Upper lobe of right lung (tissue), 1 donor: ENCODE data around the gene ADIPOR2. TPM values are rescaled to one million over a fixed set of nuclear protein-coding genes. Genes with fewer than 3 reads are reported as not detected.

ENCODE experiments used
- ATAC-seq: fragments of 200-7000 bp; cut with Tn5 transposase; one replicate; pipeline ENCODE4 v1.9.1; 2020; ENCODE audit warnings: mild to moderate bottlenecking, moderate library complexity
- DNase-seq: peaks from one replicate; pipeline ENCODE4 v3.0.0-alpha.2; 2020
- H3K27ac ChIP-seq: fragments of 200-600 bp; one replicate; pipeline ENCODE4 v1.8.0; 2022
- H3K27me3 ChIP-seq: fragments of 200-600 bp; one replicate; pipeline ENCODE4 v1.8.0; 2022; ENCODE audit warnings: mild to moderate bottlenecking
- H3K36me3 ChIP-seq: fragments of 200-600 bp; one replicate; pipeline ENCODE4 v1.8.0; 2022
- H3K4me1 ChIP-seq: fragments of 200-600 bp; one replicate; pipeline ENCODE4 v1.8.0; 2022
- H3K4me3 ChIP-seq: fragments of 200-600 bp; one replicate; pipeline ENCODE4 v1.8.0; 2022; ENCODE audit warnings: mild to moderate bottlenecking
- H3K9me3 ChIP-seq: fragments of 200-600 bp; one replicate; pipeline ENCODE4 v1.8.0; 2022
- CTCF ChIP-seq: fragments of 200-600 bp; IDR thresholded peaks from one replicate; pipeline ENCODE4 v1.8.0; 2022; ENCODE audit warnings: antibody characterized with exemption
- intact Hi-C: fragments of 100-400 bp; cut with DNase I; formaldehyde crosslinking; loops from one replicate; pipeline ENCODE4 v1.11.0; 2022
- total RNA-seq: library from RNA; stranded (reverse); fragmentation: NEBNext Ultra II Directional; extraction: Animal tissue kit (Norgen Biotek cat#: 25700); gene quantifications from one replicate; pipeline ENCODE4 v1.2.1, GENCODE V29; 2021
- donor health status: DM: no; HTN: yes; CAD: no; lungs with severe emphysema.

The ADIPOR2 gene
- total RNA-seq, 1 donor from 2014 or later, result 96.0 TPM

- intact Hi-C loops, result no loop called here
- H3K27me3 ChIP-seq, result no peaks in the 10 kb centered on the region
- H3K4me3 ChIP-seq, result no peak overlapping the region
- H3K9me3 ChIP-seq, result no peaks in the 10 kb centered on the region
- no peak for TF ChIP-seq CTCF
- no peak overlapping the region for H3K27ac ChIP-seq
- H3K4me1 ChIP-seq, result no peaks in the 10 kb centered on the region
- ATAC-seq (no peak), DNase-seq (no peak)
- no peaks in the 10 kb centered on the region for H3K36me3 ChIP-seq
Observed at GRCh38 chr12:1766110-1766509, 75.2 kb downstream of the ADIPOR2 start.

- Histone ChIP-seq H3K4me3 (no peak overlapping the region), H3K36me3 (no peaks in the 10 kb centered on the region), H3K9me3 (no peaks in the 10 kb centered on the region), H3K4me1 (no peaks in the 10 kb centered on the region), H3K27ac (no peak overlapping the region), H3K27me3 (no peaks in the 10 kb centered on the region)
- intact Hi-C loops, result no loop called here
- ATAC-seq (no peak), DNase-seq (no peak)
- TF ChIP-seq CTCF, result no peak
Observed at GRCh38 chr12:1767407-1768090, 76.7 kb downstream of the ADIPOR2 start.

- no peak for ATAC-seq
- intact Hi-C loops, result no loop called here
- Histone ChIP-seq H3K27me3 (no peaks in the 10 kb centered on the region), H3K4me1 (no peaks in the 10 kb centered on the region), H3K27ac (no peak overlapping the region), H3K9me3 (no peaks in the 10 kb centered on the region), H3K36me3 (peaks cover 9% of the 10 kb centered on the region), H3K4me3 (no peak overlapping the region)
- no peak for DNase-seq
- no peak for TF ChIP-seq CTCF
Observed at GRCh38 chr12:1768615-1769014, 77.7 kb downstream of the ADIPOR2 start.

GRCh38 chr12:1769809-1770494 is 79.1 kb downstream of the ADIPOR2 start:
- Histone ChIP-seq H3K27me3 (no peaks in the 10 kb centered on the region), H3K4me1 (no peaks in the 10 kb centered on the region), H3K36me3 (peaks cover 13% of the 10 kb centered on the region), H3K4me3 (no peak overlapping the region), H3K9me3 (no peaks in the 10 kb centered on the region), H3K27ac (no peak overlapping the region)
- TF ChIP-seq CTCF, result no peak
- ATAC-seq, result no peak
- DNase-seq, result no peak
- intact Hi-C loops, result no loop called here

GRCh38 chr12:1773937-1774655 is 83.2 kb downstream of the ADIPOR2 start:
- H3K36me3 ChIP-seq, result peaks cover 17% of the 10 kb centered on the region
- H3K27ac ChIP-seq, result no peak overlapping the region
- DNase-seq (no peak), ATAC-seq (no peak)
- H3K4me1 ChIP-seq, result peaks cover 4% of the 10 kb centered on the region
- no peak overlapping the region for H3K4me3 ChIP-seq
- TF ChIP-seq CTCF, result no peak
- no peaks in the 10 kb centered on the region for H3K9me3 ChIP-seq
- no peaks in the 10 kb centered on the region for H3K27me3 ChIP-seq
- intact Hi-C loops, result no loop called here
